Liver (tissue), 9 donors: ENCODE results near the gene GAD2. TPM values are rescaled to one million over a fixed set of nuclear protein-coding genes. Genes with fewer than 3 reads are reported as not detected.

Source experiments
- DNase-seq: peaks from one replicate; pipeline ENCODE4 v3.0.0-alpha.2; 2017; ENCODE audit warnings: low spot score
- H3K27ac ChIP-seq, 2 donors: one replicate each; pipeline ENCODE4 v1.7.0; 2013; ENCODE audit warnings: inconsistent platforms in 2 of 2, low read length in 2 of 2, control low read depth in 1 of 2, low read depth in 1 of 2, mild to moderate bottlenecking in 1 of 2
- H3K27me3 ChIP-seq, 4 donors: one replicate each; pipeline versions ENCODE4 v1.6.1 to v1.7.0; 2013; ENCODE audit warnings: low read length in 3 of 4, inconsistent platforms in 1 of 4, mild to moderate bottlenecking in 1 of 4, moderate library complexity in 1 of 4; ENCODE audit not compliant: control insufficient read depth in 4 of 4, insufficient read depth in 4 of 4
- H3K36me3 ChIP-seq, 4 donors: one replicate each; pipeline versions ENCODE4 v1.6.1 to v1.7.0; 2013; ENCODE audit warnings: low read length in 3 of 4, mild to moderate bottlenecking in 3 of 4, low read depth in 1 of 4, moderate library complexity in 1 of 4; ENCODE audit not compliant: control insufficient read depth in 4 of 4, insufficient read depth in 3 of 4
- H3K4me1 ChIP-seq, 4 donors: one replicate each; pipeline versions ENCODE4 v1.6.1 to v1.7.0; 2013; ENCODE audit warnings: low read length in 3 of 4, mild to moderate bottlenecking in 3 of 4, moderate library complexity in 1 of 4; ENCODE audit not compliant: control insufficient read depth in 4 of 4, insufficient read depth in 4 of 4
- H3K4me3 ChIP-seq, 3 donors: one replicate each; pipeline versions ENCODE4 v1.6.1 to v1.7.0; 2013; ENCODE audit warnings: low read length in 3 of 3, control low read depth in 1 of 3, low read depth in 1 of 3, mild to moderate bottlenecking in 1 of 3
- H3K9ac ChIP-seq, 2 donors: one replicate each; pipeline ENCODE4 v1.7.0; 2013; ENCODE audit warnings: low read length in 2 of 2, mild to moderate bottlenecking in 2 of 2, moderate library complexity in 2 of 2, control low read depth in 1 of 2, low read depth in 1 of 2
- H3K9me3 ChIP-seq, 4 donors: one replicate each; pipeline versions ENCODE4 v1.6.1 to v1.7.0; 2013; ENCODE audit warnings: low read length in 3 of 4; ENCODE audit not compliant: control insufficient read depth in 4 of 4
- CTCF ChIP-seq: fragments of 150-350 bp; IDR thresholded peaks from 2 replicates; pipeline ENCODE4 v1.5.1; 2017; ENCODE audit warnings: improper control_type of control experiment, low read depth, low read length; ENCODE audit not compliant: missing input control
- EGR1 ChIP-seq, 2 donors: IDR thresholded peaks; 2 replicates each; pipeline ENCODE4 v1.6.1; 2016 to 2018; ENCODE audit warnings: antibody characterized with exemption in 2 of 2, low read depth in 2 of 2
- GABPA ChIP-seq, 2 donors: IDR thresholded peaks in 1 of 2; conservative IDR thresholded peaks in 1 of 2; 2 replicates each; pipeline ENCODE4 v1.6.1; 2016; ENCODE audit warnings: antibody characterized with exemption in 2 of 2, mild to moderate bottlenecking in 1 of 2, moderate library complexity in 1 of 2
- HNF4A ChIP-seq, 2 donors: conservative IDR thresholded peaks; 2 replicates each; pipeline ENCODE4 v1.6.1; 2016; ENCODE audit warnings: antibody characterized with exemption in 2 of 2, mild to moderate bottlenecking in 2 of 2
- HNF4G ChIP-seq: IDR thresholded peaks from 2 replicates; pipeline ENCODE4 v1.6.1; 2016; ENCODE audit warnings: antibody characterized with exemption
- JUND ChIP-seq, 2 donors: IDR thresholded peaks; 2 replicates each; pipeline ENCODE4 v1.6.1; 2016; ENCODE audit warnings: antibody characterized with exemption in 2 of 2
- MAX ChIP-seq: IDR thresholded peaks from 2 replicates; pipeline ENCODE4 v1.6.1; 2016; ENCODE audit warnings: antibody characterized with exemption
- NR2F2 ChIP-seq: IDR thresholded peaks from 2 replicates; pipeline ENCODE4 v1.6.1; 2016; ENCODE audit warnings: antibody characterized with exemption
- RAD21 ChIP-seq, 2 donors: IDR thresholded peaks; 2 replicates each; pipeline ENCODE4 v1.6.1; 2016; ENCODE audit warnings: antibody characterized with exemption in 2 of 2, mild to moderate bottlenecking in 2 of 2
- RXRA ChIP-seq, 2 donors: IDR thresholded peaks; 2 replicates each; pipeline ENCODE4 v1.6.1; 2017 to 2018; ENCODE audit warnings: antibody characterized with exemption in 2 of 2, mild to moderate bottlenecking in 1 of 2
- SP1 ChIP-seq: IDR thresholded peaks from 2 replicates; pipeline ENCODE4 v1.6.1; 2018; ENCODE audit warnings: antibody characterized with exemption, mild to moderate bottlenecking
- TAF1 ChIP-seq: conservative IDR thresholded peaks from 2 replicates; pipeline ENCODE4 v1.6.1; 2016; ENCODE audit warnings: antibody characterized with exemption, mild to moderate bottlenecking
- YY1 ChIP-seq: IDR thresholded peaks from 2 replicates; pipeline ENCODE4 v1.6.1; 2016; ENCODE audit warnings: antibody characterized with exemption, mild to moderate bottlenecking
- ZBTB33 ChIP-seq: IDR thresholded peaks from 2 replicates; pipeline ENCODE4 v1.6.1; 2016; ENCODE audit warnings: antibody characterized with exemption
- WGBS: extraction: QIAGEN DNeasy Blood & Tissue Kit; methylation state at CpG from one replicate; pipeline ENCODE4 v1.1.7; 2013; 5-methylcytosine and 5-hydroxymethylcytosine counted together
- polyA plus RNA-seq, 2 donors: library from polyadenylated mRNA; stranded (reverse) in 1 of 2; unstranded in 1 of 2; fragments of 200-250 nt in 1 of 2; fragments of >200 nt in 1 of 2; fragmentation: Nextera tagmentation in 1 of 2; extraction: Ambion mirVana in 1 of 2; gene quantifications; one replicate each; pipeline versions ENCODE4 v1.2.1 to v1.2.3, GENCODE V29; 2013 to 2015
- total RNA-seq, 2 donors: library from RNA; depleted of rRNA; stranded (reverse); fragments of >200 nt; gene quantifications; one replicate each; pipeline ENCODE4 v1.2.3, GENCODE V29; 2014
- donor health status: healthy.
- donor health status: healthy.
- donor health status: healthy.
- donor health status: healthy.
- donor health status: healthy.

GAD2 gene
- total and polyA plus RNA-seq, 4 donors = not detected

GRCh38 chr10:26269754-26270153, 53.2 kb downstream of the GAD2 start:
- TF ChIP-seq HNF4A (conservative IDR thresholded peaks at IDR 0.05) = no peak
- TF ChIP-seq MAX = no peak
- no peak for TF ChIP-seq EGR1 (IDR thresholded peaks at IDR 0.05; ENCODE audit: low read depth in 2 of 2)
- no peak for TF ChIP-seq ZBTB33
- peak; percentile 1 for TF ChIP-seq CTCF
- TF ChIP-seq RAD21 (IDR thresholded peaks at IDR 0.05) = peak; percentile 46 to 53
- TF ChIP-seq RXRA (IDR thresholded peaks at IDR 0.05) = no peak
- WGBS = 26% methylated on average over 8 of the region's 8 CpGs
- DNase-seq = no peak

GRCh38 chr10:26274391-26274790, 57.8 kb downstream of the GAD2 start:
- TF ChIP-seq NR2F2 = no peak
- no peak for TF ChIP-seq ZBTB33
- TF ChIP-seq RXRA (IDR thresholded peaks at IDR 0.05) = no peak
- no peak for TF ChIP-seq RAD21 (IDR thresholded peaks at IDR 0.05)
- no peak for TF ChIP-seq EGR1 (IDR thresholded peaks at IDR 0.05; ENCODE audit: low read depth in 2 of 2)
- no peak for TF ChIP-seq SP1
- no peak for TF ChIP-seq CTCF
- no peak for TF ChIP-seq TAF1
- TF ChIP-seq HNF4A (conservative IDR thresholded peaks at IDR 0.05) = no peak
- no peak for TF ChIP-seq HNF4G
- TF ChIP-seq JUND (IDR thresholded peaks at IDR 0.05) = no peak
- no peak for TF ChIP-seq GABPA (IDR thresholded peaks at IDR 0.05 in 1 of 2, conservative IDR thresholded peaks at IDR 0.05 in 1 of 2)
- TF ChIP-seq YY1 = no peak
- WGBS = 85% methylated on average over 5 of the region's 5 CpGs
- peaks cover 0 to 8% (median 0%) of the 10 kb centered on the region in 4 donors for H3K27me3 ChIP-seq

More at GRCh38 chr10:26269754-26270153, 53.2 kb downstream of the GAD2 start:
- no peak overlapping the region for H3K27ac ChIP-seq
- no peaks in the 10 kb centered on the region for H3K4me1 ChIP-seq
- H3K9ac ChIP-seq = no peak overlapping the region
- H3K27me3 ChIP-seq = peaks cover 0 to 10% (median 1%) of the 10 kb centered on the region in 4 donors
- H3K4me3 ChIP-seq = no peak overlapping the region
- H3K9me3 ChIP-seq = no peaks in the 10 kb centered on the region
- no peaks in the 10 kb centered on the region for H3K36me3 ChIP-seq

More at GRCh38 chr10:26274391-26274790, 57.8 kb downstream of the GAD2 start:
- no peak overlapping the region for H3K27ac ChIP-seq
- no peak for DNase-seq
- no peaks in the 10 kb centered on the region for H3K4me1 ChIP-seq
- H3K36me3 ChIP-seq = no peaks in the 10 kb centered on the region
- no peak overlapping the region for H3K4me3 ChIP-seq
- H3K9me3 ChIP-seq = no peaks in the 10 kb centered on the region
- H3K9ac ChIP-seq = no peak overlapping the region
